ENCODE results near the gene ZNF785. TPM values are rescaled to one million over a fixed set of nuclear protein-coding genes. Genes with fewer than 3 reads are reported as not detected.

Gene ZNF785
- total and polyA plus RNA-seq, 2 donors (not counting 1 experiment from before 2014, with no cell fraction given) = 12.2 to 39.7 TPM

DNA sequence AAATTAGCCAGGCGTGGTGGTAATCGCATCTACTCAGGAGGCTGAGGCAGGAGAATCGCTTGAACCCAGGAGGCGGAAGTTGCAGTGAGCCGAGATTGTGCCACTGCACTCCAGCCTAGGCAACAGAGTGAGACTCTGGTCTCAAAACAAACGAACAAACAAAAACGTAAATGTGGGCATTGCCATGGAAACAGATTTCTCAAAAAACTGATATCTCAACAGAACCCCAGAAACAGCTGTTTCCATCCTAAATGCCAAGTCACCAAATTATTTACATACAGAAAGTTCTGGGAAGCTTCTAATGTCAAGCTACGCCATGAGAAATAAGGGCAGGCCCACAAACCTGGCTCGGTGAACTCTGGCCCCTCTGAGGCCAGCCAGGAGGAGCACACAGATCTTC, 40.7 kb upstream of the ZNF785 start:
- no peak overlapping the region for H3K4me3 ChIP-seq (ENCODE audit: control extremely low read depth in 1 of 5, extremely low read depth in 1 of 5, insufficient read depth in 1 of 5, low read depth in 2 of 5, low read length in 4 of 5)
- no peaks in the 10 kb centered on the region for H3K36me3 ChIP-seq (replicated peaks in 1 of 2; ENCODE audit: control extremely low read depth in 1 of 2, control insufficient read depth in 1 of 2, extremely low read depth in 1 of 2, insufficient read depth in 2 of 2, low read length in 1 of 2)
- H3K9me3 ChIP-seq (ENCODE audit: control extremely low read depth in 1 of 3, control insufficient read depth in 2 of 3, insufficient read depth in 1 of 3, low read length in 2 of 3) = peaks cover 0 to 3% (median 0%) of the 10 kb centered on the region in 3 donors
- no peak overlapping the region for H2AFZ ChIP-seq (ENCODE audit: insufficient read depth, low read depth, low read length, poor library complexity, severe bottlenecking)
- H3K79me2 ChIP-seq (ENCODE audit: control insufficient read depth, insufficient read depth, low read length) = no peaks in the 10 kb centered on the region
- H3K4me2 ChIP-seq (replicated peaks; ENCODE audit: low read depth, low read length, poor library complexity, severe bottlenecking) = no peak overlapping the region
- Mint-ChIP-seq H3K4me3 (no peak overlapping the region), H3K9me3 (ENCODE audit: insufficient read depth) (no peaks in the 10 kb centered on the region), H3K27ac (no peak overlapping the region), H3K27me3 (peaks cover 15% of the 10 kb centered on the region), H3K4me1 (peaks cover 7% of the 10 kb centered on the region)
- TF ChIP-seq, protein P1, sequence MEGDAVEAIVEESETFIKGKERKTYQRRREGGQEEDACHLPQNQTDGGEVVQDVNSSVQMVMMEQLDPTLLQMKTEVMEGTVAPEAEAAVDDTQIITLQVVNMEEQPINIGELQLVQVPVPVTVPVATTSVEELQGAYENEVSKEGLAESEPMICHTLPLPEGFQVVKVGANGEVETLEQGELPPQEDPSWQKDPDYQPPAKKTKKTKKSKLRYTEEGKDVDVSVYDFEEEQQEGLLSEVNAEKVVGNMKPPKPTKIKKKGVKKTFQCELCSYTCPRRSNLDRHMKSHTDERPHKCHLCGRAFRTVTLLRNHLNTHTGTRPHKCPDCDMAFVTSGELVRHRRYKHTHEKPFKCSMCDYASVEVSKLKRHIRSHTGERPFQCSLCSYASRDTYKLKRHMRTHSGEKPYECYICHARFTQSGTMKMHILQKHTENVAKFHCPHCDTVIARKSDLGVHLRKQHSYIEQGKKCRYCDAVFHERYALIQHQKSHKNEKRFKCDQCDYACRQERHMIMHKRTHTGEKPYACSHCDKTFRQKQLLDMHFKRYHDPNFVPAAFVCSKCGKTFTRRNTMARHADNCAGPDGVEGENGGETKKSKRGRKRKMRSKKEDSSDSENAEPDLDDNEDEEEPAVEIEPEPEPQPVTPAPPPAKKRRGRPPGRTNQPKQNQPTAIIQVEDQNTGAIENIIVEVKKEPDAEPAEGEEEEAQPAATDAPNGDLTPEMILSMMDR (IDR thresholded peaks at IDR 0.05) = no peak
- no peak for TF ChIP-seq EZH2 (IDR thresholded peaks at IDR 0.05; ENCODE audit: borderline replicate concordance, insufficient read depth, low read depth, low read length, poor library complexity, severe bottlenecking)
- intact Hi-C loops (cut with micrococcal nuclease) = loop anchor here (5.0 kb wide), 1 partner anchor 584 kb away; no protein-coding TSS in a partner anchor
- DNase-seq (no peak), ATAC-seq (ENCODE audit: low read depth) (no peak)
- H3K4me1 ChIP-seq (ENCODE audit: control insufficient read depth in 2 of 2, insufficient read depth in 2 of 2, low read length in 2 of 2) = peaks cover 0 to 8% of the 10 kb centered on the region in 2 donors
- CTCF ChIA-PET = interaction anchor here (0.7 to 2.2 kb wide), 6 partner anchors 11 to 196 kb away, joined by 3 to 5 read pairs (median 4); partner anchors contain the start of gene DCTPP1
- H3K27me3 ChIP-seq (replicated peaks in 1 of 4; ENCODE audit: control extremely low read depth in 1 of 4, control insufficient read depth in 3 of 4, insufficient read depth in 4 of 4, low read length in 3 of 4) = no peaks in the 10 kb centered on the region
- no peak overlapping the region for H3K9ac ChIP-seq (ENCODE audit: low read length)
- H4K20me1 ChIP-seq (ENCODE audit: control insufficient read depth, insufficient read depth, low read length, poor library complexity, severe bottlenecking) = no peaks in the 10 kb centered on the region
- POLR2A ChIA-PET = interaction anchor here (0.7 kb wide), 1 partner anchor 33 kb away, joined by 4 read pairs; no protein-coding TSS in a partner anchor
- H3K27ac ChIP-seq (ENCODE audit: low read length in 2 of 2) = no peak overlapping the region
- WGBS (ENCODE audit: insufficient coverage) = 96% methylated on average over 9 of the region's 9 CpGs

GRCh38 chr16:30623536-30624283, 38.2 kb upstream of the ZNF785 start:
- Mint-ChIP-seq H3K4me1 (peaks cover 2% of the 10 kb centered on the region), H3K27ac (no peak overlapping the region), H3K4me3 (no peak overlapping the region), H3K27me3 (peaks cover 15% of the 10 kb centered on the region), H3K9me3 (ENCODE audit: insufficient read depth) (no peaks in the 10 kb centered on the region)
- Histone ChIP-seq H3K9ac (ENCODE audit: low read length) (no peak overlapping the region), H3K79me2 (ENCODE audit: control insufficient read depth, insufficient read depth, low read length) (no peaks in the 10 kb centered on the region), H3K4me2 (replicated peaks; ENCODE audit: low read depth, low read length, poor library complexity, severe bottlenecking) (no peak overlapping the region), H3K9me3 (ENCODE audit: control extremely low read depth in 1 of 3, control insufficient read depth in 2 of 3, insufficient read depth in 1 of 3, low read length in 2 of 3) (peaks cover 0 to 3% (median 0%) of the 10 kb centered on the region in 3 donors), H4K20me1 (ENCODE audit: control insufficient read depth, insufficient read depth, low read length, poor library complexity, severe bottlenecking) (no peaks in the 10 kb centered on the region), H3K4me1 (ENCODE audit: control insufficient read depth in 2 of 2, insufficient read depth in 2 of 2, low read length in 2 of 2) (peaks cover 0 to 3% of the 10 kb centered on the region in 2 donors), H3K36me3 (replicated peaks in 1 of 2; ENCODE audit: control extremely low read depth in 1 of 2, control insufficient read depth in 1 of 2, extremely low read depth in 1 of 2, insufficient read depth in 2 of 2, low read length in 1 of 2) (no peaks in the 10 kb centered on the region), H2AFZ (ENCODE audit: insufficient read depth, low read depth, low read length, poor library complexity, severe bottlenecking) (no peak overlapping the region), H3K27me3 (replicated peaks in 1 of 4; ENCODE audit: control extremely low read depth in 1 of 4, control insufficient read depth in 3 of 4, insufficient read depth in 4 of 4, low read length in 3 of 4) (no peaks in the 10 kb centered on the region), H3K27ac (ENCODE audit: low read length in 2 of 2) (no peak overlapping the region), H3K4me3 (ENCODE audit: control extremely low read depth in 1 of 5, extremely low read depth in 1 of 5, insufficient read depth in 1 of 5, low read depth in 2 of 5, low read length in 4 of 5) (no peak overlapping the region)
- no peak for DNase-seq
- no peak for ATAC-seq (ENCODE audit: low read depth)
- intact Hi-C loops (cut with micrococcal nuclease) = no loop called here
- TF ChIP-seq EZH2 (IDR thresholded peaks at IDR 0.05; ENCODE audit: borderline replicate concordance, insufficient read depth, low read depth, low read length, poor library complexity, severe bottlenecking) = no peak
- TF ChIP-seq, protein P1 (IDR thresholded peaks at IDR 0.05) = no peak
- ChIA-PET POLR2A (no interaction called here), CTCF (no interaction called here)
- WGBS (ENCODE audit: insufficient coverage) = 91% methylated on average over 10 of the region's 11 CpGs

Measured in B cell (primary cell).